GM23338 (cell line): ENCODE results near the gene NACAD. TPM values are rescaled to one million over a fixed set of nuclear protein-coding genes. Genes with fewer than 3 reads are reported as not detected.

Experiments used
- ATAC-seq: fragments of 200-7000 bp; cut with Tn5 transposase; 3 replicates; pipeline ENCODE4 v1.9.1; 2020
- DNase-seq: peaks from one replicate; pipeline ENCODE4 v3.0.0-alpha.2; 2015; ENCODE audit warnings: low spot score
- H2AFZ ChIP-seq: fragments of 200-600 bp; sonication (generic); 2 replicates; pipeline ENCODE4 v1.8.0; 2016; ENCODE audit warnings: antibody characterized with exemption, mild to moderate bottlenecking, moderate library complexity
- H3F3A ChIP-seq: fragments of 200-600 bp; sonication (generic); replicated peaks from 2 replicates; pipeline ENCODE4 v1.8.0; 2017; ENCODE audit warnings: antibody characterized with exemption, mixed run types, low read depth
- H3K27ac ChIP-seq: fragments of 200-600 bp; sonication (generic); 2 replicates; pipeline ENCODE4 v1.6.1; 2016; ENCODE audit warnings: low read depth
- H3K27me3 ChIP-seq: fragments of 200-600 bp; sonication (generic); 2 replicates; pipeline ENCODE4 v1.8.0; 2016; ENCODE audit warnings: mild to moderate bottlenecking, mixed run types, moderate library complexity; ENCODE audit not compliant: insufficient read depth
- H3K36me3 ChIP-seq: fragments of 200-600 bp; sonication (generic); 2 replicates; pipeline ENCODE4 v1.8.0; 2016; ENCODE audit warnings: mild to moderate bottlenecking; ENCODE audit not compliant: insufficient read depth
- H3K4me1 ChIP-seq: fragments of 200-600 bp; sonication (generic); 2 replicates; pipeline ENCODE4 v1.8.0; 2016; ENCODE audit warnings: mild to moderate bottlenecking, moderate library complexity; ENCODE audit not compliant: insufficient read depth
- H3K4me2 ChIP-seq: fragments of 200-600 bp; sonication (generic); 2 replicates; pipeline ENCODE4 v1.7.1; 2017; ENCODE audit warnings: mixed run types
- H3K4me3 ChIP-seq: fragments of 200-600 bp; sonication (generic); 2 replicates; pipeline ENCODE4 v1.6.1; 2016; ENCODE audit warnings: mixed run types
- H3K79me2 ChIP-seq: fragments of 200-600 bp; sonication (generic); replicated peaks from 2 replicates; pipeline ENCODE4 v1.8.0; 2017; ENCODE audit warnings: mild to moderate bottlenecking; ENCODE audit not compliant: insufficient read depth
- H3K9me2 ChIP-seq: fragments of 200-600 bp; sonication (generic); 2 replicates; pipeline ENCODE4 v1.8.0; 2017; ENCODE audit not compliant: insufficient read depth
- H4K20me1 ChIP-seq: fragments of 200-600 bp; sonication (generic); replicated peaks from 2 replicates; pipeline ENCODE4 v1.8.0; 2017; ENCODE audit warnings: mild to moderate bottlenecking; ENCODE audit not compliant: insufficient read depth
- H3K27ac Mint-ChIP-seq: 2 replicates; pipeline ENCODE4 v1.8.0; 2020; ENCODE audit warnings: inconsistent platforms, mild to moderate bottlenecking, moderate library complexity, mixed read lengths
- H3K27me3 Mint-ChIP-seq: 3 replicates; pipeline ENCODE4 v1.8.0; 2022; ENCODE audit warnings: low read depth, mild to moderate bottlenecking, moderate library complexity, mixed read lengths, inconsistent platforms; ENCODE audit not compliant: insufficient read depth, poor library complexity
- H3K36me3 Mint-ChIP-seq: 3 replicates; pipeline ENCODE4 v1.8.0; 2021; ENCODE audit warnings: low read depth, mild to moderate bottlenecking, inconsistent platforms, moderate library complexity, mixed read lengths
- H3K4me1 Mint-ChIP-seq: 3 replicates; pipeline ENCODE4 v1.8.0; 2020; ENCODE audit warnings: mild to moderate bottlenecking, inconsistent platforms, mixed read lengths
- H3K4me3 Mint-ChIP-seq: 3 replicates; pipeline ENCODE4 v1.8.0; 2021; ENCODE audit warnings: moderate library complexity, mild to moderate bottlenecking, inconsistent platforms, mixed read lengths
- H3K9me3 Mint-ChIP-seq: 3 replicates; pipeline ENCODE4 v1.8.0; 2020; ENCODE audit warnings: moderate library complexity, mild to moderate bottlenecking, inconsistent platforms, mixed read lengths
- ETS1 ChIP-seq: IDR thresholded peaks from 2 replicates; pipeline ENCODE4 v1.6.1; 2016; ENCODE audit warnings: antibody characterized with exemption
- STAT1 ChIP-seq: IDR thresholded peaks from one replicate; pipeline ENCODE4 v1.6.1; 2016; ENCODE audit warnings: antibody characterized with exemption; ENCODE audit not compliant: unreplicated experiment
- ZNF331 ChIP-seq: fragments of 250-450 bp; sonication (Bioruptor Pico); IDR thresholded peaks from 2 replicates; pipeline ENCODE4 v1.5.0; 2020; ENCODE audit warnings: low read depth, mild to moderate bottlenecking, moderate library complexity
- polyA plus RNA-seq: library from polyadenylated mRNA; unstranded; fragments of >200 nt; fragmentation: Nextera tagmentation; extraction: Ambion mirVana; gene quantifications from 2 replicates; pipeline ENCODE4 v1.2.1, GENCODE V29; 2016
- total RNA-seq: library from RNA; depleted of rRNA; stranded (reverse); fragments of >200 nt; shearing (Covaris generic); gene quantifications from 2 replicates; pipeline ENCODE4 v1.2.3, GENCODE V29; 2014
- TF ChIP-seq, protein P1 (sequence below): IDR thresholded peaks from one replicate; pipeline ENCODE4 v1.6.1; 2018; ENCODE audit warnings: antibody characterized with exemption; ENCODE audit not compliant: unreplicated experiment
- TF ChIP-seq, protein P2 (sequence below): fragments of 250-450 bp; sonication (Bioruptor Pico); IDR thresholded peaks from 2 replicates; pipeline ENCODE4 v1.5.0; 2020; ENCODE audit warnings: mild to moderate bottlenecking, moderate library complexity

NACAD gene
- total and polyA plus RNA-seq, 2 experiments from 2014 or later = 6.1 to 11.2 TPM

DNA sequence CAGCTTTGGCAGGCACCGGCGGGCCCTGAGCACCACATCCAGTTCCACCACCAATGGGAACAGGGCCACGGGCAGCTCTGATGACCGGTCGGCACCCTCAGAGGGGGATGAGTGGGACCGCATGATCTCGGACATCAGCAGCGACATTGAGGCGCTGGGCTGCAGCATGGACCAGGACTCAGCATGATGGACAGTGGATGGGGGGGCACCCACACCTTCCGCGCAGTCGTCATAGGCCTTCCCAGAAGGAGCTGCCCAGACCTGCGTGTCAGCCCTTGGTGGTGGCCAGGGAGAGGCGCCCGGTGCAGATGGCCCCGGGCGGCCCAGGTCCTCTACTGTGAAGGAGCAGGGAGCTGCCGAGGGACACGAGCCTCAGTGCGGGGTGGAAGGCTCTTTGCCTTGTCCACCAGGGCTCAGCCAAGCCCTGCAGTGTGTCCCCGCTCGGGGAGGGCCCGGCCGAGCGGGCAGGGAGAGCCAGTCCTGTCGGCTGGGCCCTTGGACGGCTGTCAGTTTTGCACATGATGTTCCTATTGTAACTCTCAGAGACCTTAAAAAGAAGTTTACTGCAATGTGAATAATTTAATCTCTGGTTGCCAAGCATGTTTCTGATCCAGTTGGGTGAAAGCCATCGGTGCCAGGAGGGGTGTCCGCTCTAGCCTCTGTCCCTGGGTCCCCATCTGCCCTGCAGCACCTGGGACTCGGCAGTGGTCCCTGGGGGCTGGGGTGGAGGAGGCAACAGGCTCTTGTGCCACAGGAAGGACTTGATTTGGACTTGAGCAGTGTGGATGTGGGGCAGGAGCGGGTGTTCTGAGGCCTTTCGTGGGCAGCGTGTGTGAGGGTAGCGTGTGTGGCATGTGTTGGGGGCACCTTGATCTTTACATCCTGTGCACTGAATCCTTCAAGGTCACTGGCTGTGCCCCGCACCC, 12.6 kb downstream of the NACAD start:
- Histone ChIP-seq H2AFZ (no peak overlapping the region), H3K9me2 (no peaks in the 10 kb centered on the region), H3K27ac (no peak overlapping the region), H3F3A (no peaks in the 10 kb centered on the region), H3K36me3 (no peaks in the 10 kb centered on the region), H3K27me3 (no peaks in the 10 kb centered on the region), H3K79me2 (no peaks in the 10 kb centered on the region), H4K20me1 (no peaks in the 10 kb centered on the region; the same call in 1 of the 2 replicates), H3K4me2 (no peak overlapping the region), H3K4me1 (no peaks in the 10 kb centered on the region), H3K4me3 (no peak overlapping the region)
- peaks cover 4% of the 10 kb centered on the region; the same call in 2 of the 3 replicates for H3K9me3 Mint-ChIP-seq
- no peak for ATAC-seq
- H3K36me3 Mint-ChIP-seq = peaks cover 26% of the 10 kb centered on the region
- H3K4me3 Mint-ChIP-seq = no peak overlapping the region
- H3K27me3 Mint-ChIP-seq = peaks cover 13% of the 10 kb centered on the region
- no peak overlapping the region for H3K27ac Mint-ChIP-seq
- TF ChIP-seq, protein P1, sequence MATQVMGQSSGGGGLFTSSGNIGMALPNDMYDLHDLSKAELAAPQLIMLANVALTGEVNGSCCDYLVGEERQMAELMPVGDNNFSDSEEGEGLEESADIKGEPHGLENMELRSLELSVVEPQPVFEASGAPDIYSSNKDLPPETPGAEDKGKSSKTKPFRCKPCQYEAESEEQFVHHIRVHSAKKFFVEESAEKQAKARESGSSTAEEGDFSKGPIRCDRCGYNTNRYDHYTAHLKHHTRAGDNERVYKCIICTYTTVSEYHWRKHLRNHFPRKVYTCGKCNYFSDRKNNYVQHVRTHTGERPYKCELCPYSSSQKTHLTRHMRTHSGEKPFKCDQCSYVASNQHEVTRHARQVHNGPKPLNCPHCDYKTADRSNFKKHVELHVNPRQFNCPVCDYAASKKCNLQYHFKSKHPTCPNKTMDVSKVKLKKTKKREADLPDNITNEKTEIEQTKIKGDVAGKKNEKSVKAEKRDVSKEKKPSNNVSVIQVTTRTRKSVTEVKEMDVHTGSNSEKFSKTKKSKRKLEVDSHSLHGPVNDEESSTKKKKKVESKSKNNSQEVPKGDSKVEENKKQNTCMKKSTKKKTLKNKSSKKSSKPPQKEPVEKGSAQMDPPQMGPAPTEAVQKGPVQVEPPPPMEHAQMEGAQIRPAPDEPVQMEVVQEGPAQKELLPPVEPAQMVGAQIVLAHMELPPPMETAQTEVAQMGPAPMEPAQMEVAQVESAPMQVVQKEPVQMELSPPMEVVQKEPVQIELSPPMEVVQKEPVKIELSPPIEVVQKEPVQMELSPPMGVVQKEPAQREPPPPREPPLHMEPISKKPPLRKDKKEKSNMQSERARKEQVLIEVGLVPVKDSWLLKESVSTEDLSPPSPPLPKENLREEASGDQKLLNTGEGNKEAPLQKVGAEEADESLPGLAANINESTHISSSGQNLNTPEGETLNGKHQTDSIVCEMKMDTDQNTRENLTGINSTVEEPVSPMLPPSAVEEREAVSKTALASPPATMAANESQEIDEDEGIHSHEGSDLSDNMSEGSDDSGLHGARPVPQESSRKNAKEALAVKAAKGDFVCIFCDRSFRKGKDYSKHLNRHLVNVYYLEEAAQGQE = no peak
- TF ChIP-seq ETS1 (no peak), STAT1 (no peak), ZNF331 (CRISPR knock-in tag) (no peak)
- TF ChIP-seq, protein P2, sequence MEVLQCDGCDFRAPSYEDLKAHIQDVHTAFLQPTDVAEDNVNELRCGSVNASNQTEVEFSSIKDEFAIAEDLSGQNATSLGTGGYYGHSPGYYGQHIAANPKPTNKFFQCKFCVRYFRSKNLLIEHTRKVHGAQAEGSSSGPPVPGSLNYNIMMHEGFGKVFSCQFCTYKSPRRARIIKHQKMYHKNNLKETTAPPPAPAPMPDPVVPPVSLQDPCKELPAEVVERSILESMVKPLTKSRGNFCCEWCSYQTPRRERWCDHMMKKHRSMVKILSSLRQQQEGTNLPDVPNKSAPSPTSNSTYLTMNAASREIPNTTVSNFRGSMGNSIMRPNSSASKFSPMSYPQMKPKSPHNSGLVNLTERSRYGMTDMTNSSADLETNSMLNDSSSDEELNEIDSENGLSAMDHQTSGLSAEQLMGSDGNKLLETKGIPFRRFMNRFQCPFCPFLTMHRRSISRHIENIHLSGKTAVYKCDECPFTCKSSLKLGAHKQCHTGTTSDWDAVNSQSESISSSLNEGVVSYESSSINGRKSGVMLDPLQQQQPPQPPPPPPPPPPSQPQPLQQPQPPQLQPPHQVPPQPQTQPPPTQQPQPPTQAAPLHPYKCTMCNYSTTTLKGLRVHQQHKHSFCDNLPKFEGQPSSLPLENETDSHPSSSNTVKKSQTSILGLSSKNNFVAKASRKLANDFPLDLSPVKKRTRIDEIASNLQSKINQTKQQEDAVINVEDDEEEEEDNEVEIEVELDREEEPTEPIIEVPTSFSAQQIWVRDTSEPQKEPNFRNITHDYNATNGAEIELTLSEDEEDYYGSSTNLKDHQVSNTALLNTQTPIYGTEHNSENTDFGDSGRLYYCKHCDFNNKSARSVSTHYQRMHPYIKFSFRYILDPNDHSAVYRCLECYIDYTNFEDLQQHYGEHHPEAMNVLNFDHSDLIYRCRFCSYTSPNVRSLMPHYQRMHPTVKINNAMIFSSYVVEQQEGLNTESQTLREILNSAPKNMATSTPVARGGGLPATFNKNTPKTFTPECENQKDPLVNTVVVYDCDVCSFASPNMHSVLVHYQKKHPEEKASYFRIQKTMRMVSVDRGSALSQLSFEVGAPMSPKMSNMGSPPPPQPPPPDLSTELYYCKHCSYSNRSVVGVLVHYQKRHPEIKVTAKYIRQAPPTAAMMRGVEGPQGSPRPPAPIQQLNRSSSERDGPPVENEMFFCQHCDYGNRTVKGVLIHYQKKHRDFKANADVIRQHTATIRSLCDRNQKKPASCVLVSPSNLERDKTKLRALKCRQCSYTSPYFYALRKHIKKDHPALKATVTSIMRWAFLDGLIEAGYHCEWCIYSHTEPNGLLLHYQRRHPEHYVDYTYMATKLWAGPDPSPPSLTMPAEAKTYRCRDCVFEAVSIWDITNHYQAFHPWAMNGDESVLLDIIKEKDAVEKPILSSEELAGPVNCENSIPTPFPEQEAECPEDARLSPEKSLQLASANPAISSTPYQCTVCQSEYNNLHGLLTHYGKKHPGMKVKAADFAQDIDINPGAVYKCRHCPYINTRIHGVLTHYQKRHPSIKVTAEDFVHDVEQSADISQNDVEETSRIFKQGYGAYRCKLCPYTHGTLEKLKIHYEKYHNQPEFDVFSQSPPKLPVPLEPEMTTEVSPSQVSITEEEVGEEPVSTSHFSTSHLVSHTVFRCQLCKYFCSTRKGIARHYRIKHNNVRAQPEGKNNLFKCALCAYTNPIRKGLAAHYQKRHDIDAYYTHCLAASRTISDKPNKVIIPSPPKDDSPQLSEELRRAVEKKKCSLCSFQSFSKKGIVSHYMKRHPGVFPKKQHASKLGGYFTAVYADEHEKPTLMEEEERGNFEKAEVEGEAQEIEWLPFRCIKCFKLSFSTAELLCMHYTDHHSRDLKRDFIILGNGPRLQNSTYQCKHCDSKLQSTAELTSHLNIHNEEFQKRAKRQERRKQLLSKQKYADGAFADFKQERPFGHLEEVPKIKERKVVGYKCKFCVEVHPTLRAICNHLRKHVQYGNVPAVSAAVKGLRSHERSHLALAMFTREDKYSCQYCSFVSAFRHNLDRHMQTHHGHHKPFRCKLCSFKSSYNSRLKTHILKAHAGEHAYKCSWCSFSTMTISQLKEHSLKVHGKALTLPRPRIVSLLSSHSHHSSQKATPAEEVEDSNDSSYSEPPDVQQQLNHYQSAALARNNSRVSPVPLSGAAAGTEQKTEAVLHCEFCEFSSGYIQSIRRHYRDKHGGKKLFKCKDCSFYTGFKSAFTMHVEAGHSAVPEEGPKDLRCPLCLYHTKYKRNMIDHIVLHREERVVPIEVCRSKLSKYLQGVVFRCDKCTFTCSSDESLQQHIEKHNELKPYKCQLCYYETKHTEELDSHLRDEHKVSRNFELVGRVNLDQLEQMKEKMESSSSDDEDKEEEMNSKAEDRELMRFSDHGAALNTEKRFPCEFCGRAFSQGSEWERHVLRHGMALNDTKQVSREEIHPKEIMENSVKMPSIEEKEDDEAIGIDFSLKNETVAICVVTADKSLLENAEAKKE (CRISPR knock-in tag) = no peak
- H3K4me1 Mint-ChIP-seq = peaks cover 10% of the 10 kb centered on the region; the same call in 2 of the 3 replicates
- no peak for DNase-seq
